B cell (primary cell): ENCODE measurements around the gene TIE1.

ENCODE experiments used
- CTCF ChIP-seq: fragments of 200-600 bp; IDR thresholded peaks from one replicate; pipeline ENCODE4 v1.8.0; 2022; ENCODE audit warnings: antibody characterized with exemption, mild to moderate bottlenecking
- EZH2 ChIP-seq: IDR thresholded peaks from 2 replicates; pipeline ENCODE4 v1.6.1; 2012; ENCODE audit warnings: borderline replicate concordance, low read depth, mild to moderate bottlenecking, moderate library complexity, low read length; ENCODE audit not compliant: insufficient read depth, poor library complexity, severe bottlenecking

DNA sequence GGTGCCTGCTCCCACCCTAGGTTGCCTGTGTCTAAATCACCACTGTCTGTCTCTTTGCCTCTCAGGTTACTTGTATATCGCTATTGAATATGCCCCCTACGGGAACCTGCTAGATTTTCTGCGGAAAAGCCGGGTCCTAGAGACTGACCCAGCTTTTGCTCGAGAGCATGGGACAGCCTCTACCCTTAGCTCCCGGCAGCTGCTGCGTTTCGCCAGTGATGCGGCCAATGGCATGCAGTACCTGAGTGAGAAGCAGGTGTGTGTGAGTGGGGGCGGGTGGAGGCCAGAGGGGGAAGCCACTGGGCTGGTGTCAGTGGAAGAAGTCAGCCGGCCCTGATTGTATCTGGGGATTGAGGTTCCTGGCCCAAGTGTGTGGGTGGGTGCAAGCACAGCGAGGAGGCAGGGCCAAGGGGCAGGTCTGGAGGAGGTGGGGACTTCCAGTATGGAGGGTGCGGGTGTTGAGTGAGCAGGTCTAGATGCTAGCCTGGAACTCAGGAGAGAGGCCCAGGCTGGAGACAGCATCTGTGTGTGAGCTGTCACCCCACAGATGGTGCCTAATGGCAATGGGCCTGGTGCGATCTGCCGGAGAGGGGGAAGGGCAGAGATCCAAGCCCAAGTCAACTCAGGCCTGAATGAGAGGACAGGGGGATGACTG, 17.2 kb downstream of the TIE1 start:
- TF ChIP-seq CTCF, result no peak
- TF ChIP-seq EZH2, result no peak
